T47D (cell line): ENCODE results near the gene LUC7L2.
A peak's percentile ranks its signal among the peaks of the same experiment; 100 is the strongest.
"Not testable (repeated sequence)": the region's sequence is repeated elsewhere in the genome, so short reads cannot be mapped to it uniquely, and the experiment has no call there.

Experiments
- DNase-seq, 2 experiments: peaks; one replicate each; pipeline versions ENCODE4 v3.0.0 to v3.0.0-alpha.2; 2011 to 2012; ENCODE audit warnings: low read depth in 1 of 2, low spot score in 1 of 2
- JUND ChIP-seq: IDR thresholded peaks from 2 replicates; pipeline ENCODE4 v1.6.1; 2012; ENCODE audit warnings: low read depth
- in situ Hi-C: cut with HindIII; loops from 2 replicates; pipeline ENCODE4 v1.10.0; 2016; ENCODE audit warnings: low sequenced_read_pairs, low pct_unique_long_range_greater_than_20kb

Gene LUC7L2

GRCh38 chr7:139422126-139422525, 62.4 kb downstream of the LUC7L2 start:
- no peak for TF ChIP-seq JUND
- no peak for DNase-seq
- in situ Hi-C loops, result no loop called here

GRCh38 chr7:139423091-139423490, 63.4 kb downstream of the LUC7L2 start:
- TF ChIP-seq JUND, result no peak
- DNase-seq, result no peak
- in situ Hi-C loops, result no loop called here

- TF ChIP-seq JUND, result no peak
- in situ Hi-C loops, result no loop called here
- no peak for DNase-seq
Measured at GRCh38 chr7:139424004-139424403, 64.3 kb downstream of the LUC7L2 start.

GRCh38 chr7:139425701-139426100, 66.0 kb downstream of the LUC7L2 start:
- DNase-seq, in situ Hi-C loops: not testable (repeated sequence)

GRCh38 chr7:139426258-139427028, 66.7 kb downstream of the LUC7L2 start:
- in situ Hi-C loops, result no loop called here
- no peak for DNase-seq
- no peak for TF ChIP-seq JUND

- no peak for DNase-seq
Measured at GRCh38 chr7:139427029-139427420, 67.3 kb downstream of the LUC7L2 start.

GRCh38 chr7:139427788-139428187, 68.1 kb downstream of the LUC7L2 start:
- in situ Hi-C loops, result no loop called here
- no peak for DNase-seq
- TF ChIP-seq JUND, result no peak

More at GRCh38 chr7:139427029-139427420, 67.3 kb downstream of the LUC7L2 start:
- in situ Hi-C loops, result no loop called here
- no peak for TF ChIP-seq JUND

GRCh38 chr7:139429735-139430134, 70.0 kb downstream of the LUC7L2 start:
- in situ Hi-C loops, DNase-seq: not testable (repeated sequence)

GRCh38 chr7:139430443-139430842, 70.7 kb downstream of the LUC7L2 start:
- in situ Hi-C loops, result no loop called here
- no peak for DNase-seq
- no peak for TF ChIP-seq JUND

- in situ Hi-C loops, result no loop called here
- DNase-seq, result peak in 1 of 2 experiments; percentile 87
- no peak for TF ChIP-seq JUND
Measured at GRCh38 chr7:139431010-139431409, 71.3 kb downstream of the LUC7L2 start.

GRCh38 chr7:139431459-139431858, 71.8 kb downstream of the LUC7L2 start:
- no peak for DNase-seq
- in situ Hi-C loops, result no loop called here
- no peak for TF ChIP-seq JUND

GRCh38 chr7:139436806-139437205, 77.1 kb downstream of the LUC7L2 start:
- in situ Hi-C loops, result no loop called here
- no peak for TF ChIP-seq JUND
- no peak for DNase-seq

- TF ChIP-seq JUND, result no peak
- no peak for DNase-seq
- in situ Hi-C loops, result no loop called here
Measured at GRCh38 chr7:139439375-139439774, 79.7 kb downstream of the LUC7L2 start.

GRCh38 chr7:139441961-139442360, 82.3 kb downstream of the LUC7L2 start:
- in situ Hi-C loops, result no loop called here
- DNase-seq, result peak in 1 of 2 experiments; percentile 34
- TF ChIP-seq JUND, result no peak
